ENCODE measurements around the gene PYURF. TPM values are rescaled to one million over a fixed set of nuclear protein-coding genes. Genes with fewer than 3 reads are reported as not detected.

The PYURF gene
- total RNA-seq, 4 donors from 2014 or later = 84.7 to 154 (median 98.0) TPM

- H3K4me1 ChIP-seq = no peaks in the 10 kb centered on the region
- H3K9me3 ChIP-seq = no peaks in the 10 kb centered on the region
- H3K27ac ChIP-seq = no peak overlapping the region
- intact Hi-C loops (cut with DNase I) = no loop called here
- 76 to 77% methylated on average over 4 of the region's 4 CpGs for WGBS, 2 donors
- H3K36me3 ChIP-seq = peaks cover 0 to 2% of the 10 kb centered on the region in 2 donors
- H3K27me3 ChIP-seq = no peaks in the 10 kb centered on the region
- no peak for DNase-seq
- TF ChIP-seq POLR2A (IDR thresholded peaks at IDR 0.05) (no peak), CTCF (IDR thresholded peaks at IDR 0.05) (no peak)
- H3K4me3 ChIP-seq (replicated peaks in 1 of 3) = no peak overlapping the region
Observed at GRCh38 chr4:88489100-88489761, 34.3 kb downstream of the PYURF start.

- no peak for TF ChIP-seq CTCF (IDR thresholded peaks at IDR 0.05)
- WGBS, 2 donors = 44 to 59% methylated on average over 1 of the region's 1 CpG
- intact Hi-C loops (cut with DNase I) = no loop called here
- Histone ChIP-seq H3K4me1 (peaks cover 0 to 3% of the 10 kb centered on the region in 2 donors), H3K27me3 (no peaks in the 10 kb centered on the region), H3K9me3 (no peaks in the 10 kb centered on the region), H3K27ac (no peak overlapping the region), H3K36me3 (no peaks in the 10 kb centered on the region), H3K4me3 (replicated peaks in 1 of 3) (no peak overlapping the region)
- DNase-seq = no peak
Observed at GRCh38 chr4:88481537-88481936, 42.0 kb downstream of the PYURF start.

GRCh38 chr4:88478247-88478646, 45.3 kb downstream of the PYURF start:
- H3K9me3 ChIP-seq = no peaks in the 10 kb centered on the region
- peaks cover 0 to 3% of the 10 kb centered on the region in 2 donors for H3K4me1 ChIP-seq
- H3K27me3 ChIP-seq = no peaks in the 10 kb centered on the region
- WGBS, 2 donors = 96 to 98% methylated on average over 2 of the region's 2 CpGs
- H3K4me3 ChIP-seq (replicated peaks in 1 of 3) = no peak overlapping the region
- intact Hi-C loops (cut with DNase I) = no loop called here
- TF ChIP-seq CTCF (IDR thresholded peaks at IDR 0.05) (no peak), POLR2A (IDR thresholded peaks at IDR 0.05) (no peak)
- DNase-seq = no peak
- H3K27ac ChIP-seq = no peak overlapping the region
- H3K36me3 ChIP-seq = no peaks in the 10 kb centered on the region

GRCh38 chr4:88477229-88477860, 46.2 kb downstream of the PYURF start:
- 81% methylated on average over 4 to 5 of the region's 5 CpGs for WGBS, 2 donors
- H3K4me3 ChIP-seq (replicated peaks in 1 of 3) = no peak overlapping the region
- TF ChIP-seq CTCF (IDR thresholded peaks at IDR 0.05) (no peak), POLR2A (IDR thresholded peaks at IDR 0.05) (no peak)
- no peaks in the 10 kb centered on the region for H3K36me3 ChIP-seq
- intact Hi-C loops (cut with DNase I) = no loop called here
- no peaks in the 10 kb centered on the region for H3K27me3 ChIP-seq
- peaks cover 0 to 3% of the 10 kb centered on the region in 2 donors for H3K4me1 ChIP-seq
- no peak for DNase-seq
- H3K27ac ChIP-seq = no peak overlapping the region
- H3K9me3 ChIP-seq = no peaks in the 10 kb centered on the region

Other genes with a start within 250 kb of the PYURF start
- 10 to 100 TPM; 28.4 to 66.5 (median 46.2) TPM for gene PPM1K, start 239.2 kb downstream of the PYURF start, total RNA-seq
- 10 to 100 TPM in 2 of 4 donors, 1 to 10 TPM in 2; 6.7 to 14.0 (median 9.6) TPM for gene HERC6, start 144.9 kb downstream of the PYURF start, total RNA-seq
- 1 to 10 TPM; 8.1 to 9.7 (median 8.7) TPM for gene HERC5, start 66.7 kb downstream of the PYURF start, total RNA-seq
- 10 to 100 TPM; 37.4 to 75.4 (median 47.8) TPM for gene HERC3, start 68.7 kb upstream of the PYURF start, total RNA-seq
- 10 to 100 TPM; 14.1 to 16.3 (median 16.2) TPM for gene NAP1L5, start 174.1 kb upstream of the PYURF start, total RNA-seq

All from thyroid gland (tissue), 4 donors.